ENCODE results near the gene PLA2G4B. TPM values are rescaled to one million over a fixed set of nuclear protein-coding genes. Genes with fewer than 3 reads are reported as not detected.

PLA2G4B gene
- total and polyA plus RNA-seq, 2 of the 8 experiments (the other 6 are each of a cell fraction or from before 2014, with no cell fraction given) = 4.2 to 9.2 TPM

DNA sequence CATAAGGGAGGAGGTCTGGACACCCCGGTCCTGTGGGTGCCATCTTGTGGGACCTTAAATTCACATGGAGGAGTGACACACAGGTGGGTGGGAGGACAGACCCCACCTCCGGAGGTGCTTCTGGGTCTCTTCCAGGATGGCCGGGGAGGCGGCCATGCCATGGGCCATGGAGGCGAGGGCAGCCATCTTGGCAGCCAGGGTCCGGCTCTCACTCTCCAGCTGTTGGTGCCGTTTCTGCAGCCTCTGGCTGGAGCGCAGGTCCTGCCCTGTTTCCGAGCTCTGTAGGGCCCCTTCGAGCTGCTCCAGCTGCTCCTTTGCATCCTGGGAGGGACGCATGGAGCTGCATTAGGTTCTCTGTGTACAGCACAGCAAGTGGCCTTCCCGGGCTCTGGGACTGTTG lies 36.1 kb downstream of the PLA2G4B start:
- Histone ChIP-seq H2AK5ac (ENCODE audit: low read depth, low read length) (no peak overlapping the region), H3K4me3 (ENCODE audit: extremely low read depth in 1 of 4, insufficient read depth in 2 of 4, low read depth in 3 of 4, low read length in 4 of 4) (no peak overlapping the region), H3K36me3 (ENCODE audit: control insufficient read depth in 2 of 4, insufficient read depth in 4 of 4, low read length in 3 of 4) (no peaks in the 10 kb centered on the region), H3K56ac (replicated peaks; ENCODE audit: insufficient read length, low read depth, low read length) (no peak overlapping the region), H2BK20ac (ENCODE audit: low read length) (no peak overlapping the region), H3K9me3 (ENCODE audit: insufficient read depth in 2 of 2, low read depth in 1 of 2, low read length in 1 of 2) (no peaks in the 10 kb centered on the region), H2AFZ (ENCODE audit: low read length) (no peak overlapping the region), H3K4me1 (replicated peaks in 1 of 4; ENCODE audit: control insufficient read depth in 3 of 4, insufficient read depth in 4 of 4, low read length in 3 of 4) (no peaks in the 10 kb centered on the region; a peak in 1 of 7 replicates), H3K18ac (ENCODE audit: extremely low read depth, low read length) (no peak overlapping the region), H3K9ac (replicated peaks in 1 of 4; ENCODE audit: extremely low read depth in 1 of 4, low read depth in 3 of 4, low read length in 3 of 4) (no peak overlapping the region), H3K79me1 (ENCODE audit: low read depth, low read length) (no peaks in the 10 kb centered on the region), H4K91ac (replicated peaks; ENCODE audit: insufficient read length, low read length) (no peak overlapping the region), H3K4me2 (ENCODE audit: insufficient read depth in 1 of 2, low read depth in 2 of 2, low read length in 2 of 2) (no peak overlapping the region), H2BK5ac (ENCODE audit: low read depth, low read length) (no peak overlapping the region), H3K23me2 (ENCODE audit: low read depth, low read length) (no peaks in the 10 kb centered on the region), H2BK15ac (ENCODE audit: low read length) (no peak overlapping the region), H2BK120ac (replicated peaks; ENCODE audit: low read depth, low read length) (no peak overlapping the region), H3K79me2 (ENCODE audit: control insufficient read depth in 1 of 2, insufficient read depth in 2 of 2, low read length in 2 of 2) (no peaks in the 10 kb centered on the region), H3K27ac (ENCODE audit: low read depth, low read length) (no peak overlapping the region), H3K4ac (replicated peaks; ENCODE audit: insufficient read length, low read depth, low read length) (no peak overlapping the region), H3K23ac (ENCODE audit: insufficient read length) (no peak overlapping the region), H4K8ac (ENCODE audit: extremely low read depth, insufficient read depth, low read length) (no peak overlapping the region), H2BK12ac (ENCODE audit: low read depth, low read length) (no peak overlapping the region), H4K5ac (ENCODE audit: insufficient read length, low read depth, low read length) (no peak overlapping the region), H4K20me1 (replicated peaks in 1 of 2; ENCODE audit: control insufficient read depth in 1 of 2, insufficient read depth in 2 of 2, low read length in 2 of 2) (peaks cover 0 to 2% of the 10 kb centered on the region in 2 experiments), H3K27me3 (replicated peaks in 1 of 4; ENCODE audit: control insufficient read depth in 3 of 4, extremely low read depth in 1 of 4, insufficient read depth in 3 of 4, low read length in 3 of 4) (no peaks in the 10 kb centered on the region), H3K14ac (ENCODE audit: insufficient read length) (no peak overlapping the region)
- ChIA-PET POLR2A (ENCODE audit: partially characterized antibody) (interaction anchor here (1.0 to 1.9 kb wide), 2 partner anchors 13 to 18 kb away, joined by 3 to 5 read pairs; no protein-coding TSS in a partner anchor), CTCF (ENCODE audit: partially characterized antibody) (interaction anchor here (0.6 to 7.9 kb wide), 8 partner anchors 10 to 595 kb away, joined by 3 to 58 read pairs (median 4); partner anchors contain the start of gene MAPKBP1)
- no peak for DNase-seq (ENCODE audit: low read depth in 1 of 2, low spot score in 2 of 2)
- no peak for FAIRE-seq
- 97% methylated on average over 12 of the region's 12 CpGs; no CpG with 5 or more reads in 1 of the 2 experiments for WGBS, 2 experiments (ENCODE audit: extremely low coverage in 1 of 2, insufficient coverage in 1 of 2, insufficient read length in 1 of 2, insufficient replicate concordance in 2 of 2, low coverage in 1 of 2, low lambda C conversion rate in 2 of 2, missing lambda C conversion rate in 1 of 2)
- TF ChIP-seq EZH2 (IDR thresholded peaks at IDR 0.05; ENCODE audit: low read depth, low read length, severe bottlenecking) (no peak), TAF7 (optimal IDR thresholded peaks at IDR 0.05; ENCODE audit: borderline replicate concordance, low read depth, low read length) (no peak), ASH2L (IDR thresholded peaks at IDR 0.05; ENCODE audit: low read length) (no peak), CBX8 (IDR thresholded peaks at IDR 0.05; ENCODE audit: borderline replicate concordance, low read depth, low read length) (no peak), GABPA (IDR thresholded peaks at IDR 0.05; ENCODE audit: borderline replicate concordance, insufficient read depth, low read length) (no peak), CBX5 (IDR thresholded peaks at IDR 0.05; ENCODE audit: low read depth, low read length) (no peak), MAFK (IDR thresholded peaks at IDR 0.05; ENCODE audit: low read depth, low read length) (no peak), CTBP2 (IDR thresholded peaks at IDR 0.05; ENCODE audit: borderline replicate concordance, insufficient read depth, insufficient read length, low read length) (no peak)
- TF ChIP-seq, protein P1, sequence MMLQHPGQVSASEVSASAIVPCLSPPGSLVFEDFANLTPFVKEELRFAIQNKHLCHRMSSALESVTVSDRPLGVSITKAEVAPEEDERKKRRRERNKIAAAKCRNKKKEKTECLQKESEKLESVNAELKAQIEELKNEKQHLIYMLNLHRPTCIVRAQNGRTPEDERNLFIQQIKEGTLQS (IDR thresholded peaks at IDR 0.05; ENCODE audit: insufficient read depth, low read depth, low read length) = no peak
- TF ChIP-seq, protein P2, sequence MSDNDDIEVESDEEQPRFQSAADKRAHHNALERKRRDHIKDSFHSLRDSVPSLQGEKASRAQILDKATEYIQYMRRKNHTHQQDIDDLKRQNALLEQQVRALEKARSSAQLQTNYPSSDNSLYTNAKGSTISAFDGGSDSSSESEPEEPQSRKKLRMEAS (IDR thresholded peaks at IDR 0.05) = no peak
- TF ChIP-seq, protein P3, sequence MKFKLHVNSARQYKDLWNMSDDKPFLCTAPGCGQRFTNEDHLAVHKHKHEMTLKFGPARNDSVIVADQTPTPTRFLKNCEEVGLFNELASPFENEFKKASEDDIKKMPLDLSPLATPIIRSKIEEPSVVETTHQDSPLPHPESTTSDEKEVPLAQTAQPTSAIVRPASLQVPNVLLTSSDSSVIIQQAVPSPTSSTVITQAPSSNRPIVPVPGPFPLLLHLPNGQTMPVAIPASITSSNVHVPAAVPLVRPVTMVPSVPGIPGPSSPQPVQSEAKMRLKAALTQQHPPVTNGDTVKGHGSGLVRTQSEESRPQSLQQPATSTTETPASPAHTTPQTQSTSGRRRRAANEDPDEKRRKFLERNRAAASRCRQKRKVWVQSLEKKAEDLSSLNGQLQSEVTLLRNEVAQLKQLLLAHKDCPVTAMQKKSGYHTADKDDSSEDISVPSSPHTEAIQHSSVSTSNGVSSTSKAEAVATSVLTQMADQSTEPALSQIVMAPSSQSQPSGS (IDR thresholded peaks at IDR 0.05; ENCODE audit: low read length) = no peak
